Measurements from ENCODE around the gene SMG1. TPM values are rescaled to one million over a fixed set of nuclear protein-coding genes. Genes with fewer than 3 reads are reported as not detected.
A peak's percentile ranks its signal among the peaks of the same experiment; 100 is the strongest.

Gene SMG1
- total RNA-seq, 2 donors from 2014 or later = 71.7 to 81.3 TPM

DNA sequence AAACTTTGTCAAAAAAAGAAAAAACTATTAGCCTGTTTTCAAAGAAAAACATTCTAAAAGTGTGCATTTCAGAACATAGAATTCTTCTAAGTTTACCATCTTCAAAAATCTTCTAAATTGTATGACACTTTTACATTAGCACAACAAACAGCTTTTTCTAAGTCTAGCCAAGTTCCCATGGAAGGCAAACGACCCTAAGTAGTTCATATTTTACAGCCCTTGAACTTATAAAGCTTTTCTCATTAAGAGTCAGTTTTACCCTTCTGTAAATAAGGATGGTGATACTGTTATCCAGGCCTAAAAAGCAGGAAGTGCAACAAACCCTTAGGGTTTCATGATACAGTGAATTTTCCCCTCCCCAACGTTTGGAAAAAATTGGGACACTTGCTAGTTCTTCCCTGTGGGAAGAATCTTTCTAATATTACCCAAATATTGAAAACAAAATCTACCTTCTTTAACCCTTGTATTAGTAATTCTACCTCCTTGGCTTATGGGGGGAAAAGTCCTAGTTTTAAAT is 120.9 kb downstream of the SMG1 start:
- intact Hi-C loops (cut with DNase I) = no loop called here
- DNase-seq (ENCODE audit: low spot score) = no peak

DNA sequence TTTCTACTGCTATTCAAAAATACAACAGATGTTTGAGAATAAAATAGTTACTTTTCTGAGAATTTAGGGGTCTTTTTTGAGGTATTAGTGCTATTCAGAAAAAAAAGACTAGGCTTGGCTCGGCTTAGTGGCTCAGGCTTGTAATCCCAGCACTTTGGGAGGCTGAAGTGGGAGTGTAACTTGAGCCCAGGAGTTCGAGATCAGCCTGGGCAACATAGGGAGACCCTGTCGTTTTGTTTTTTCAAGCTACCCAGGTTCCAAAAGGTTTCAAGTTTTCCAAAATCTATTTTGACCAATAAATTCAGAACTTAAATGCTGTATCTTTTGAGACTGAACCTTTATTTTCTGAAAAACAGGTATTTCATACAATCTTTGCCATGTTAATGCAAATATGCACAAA is 121.7 kb downstream of the SMG1 start:
- intact Hi-C loops (cut with DNase I) = no loop called here
- no peak for DNase-seq (ENCODE audit: low spot score)

DNA sequence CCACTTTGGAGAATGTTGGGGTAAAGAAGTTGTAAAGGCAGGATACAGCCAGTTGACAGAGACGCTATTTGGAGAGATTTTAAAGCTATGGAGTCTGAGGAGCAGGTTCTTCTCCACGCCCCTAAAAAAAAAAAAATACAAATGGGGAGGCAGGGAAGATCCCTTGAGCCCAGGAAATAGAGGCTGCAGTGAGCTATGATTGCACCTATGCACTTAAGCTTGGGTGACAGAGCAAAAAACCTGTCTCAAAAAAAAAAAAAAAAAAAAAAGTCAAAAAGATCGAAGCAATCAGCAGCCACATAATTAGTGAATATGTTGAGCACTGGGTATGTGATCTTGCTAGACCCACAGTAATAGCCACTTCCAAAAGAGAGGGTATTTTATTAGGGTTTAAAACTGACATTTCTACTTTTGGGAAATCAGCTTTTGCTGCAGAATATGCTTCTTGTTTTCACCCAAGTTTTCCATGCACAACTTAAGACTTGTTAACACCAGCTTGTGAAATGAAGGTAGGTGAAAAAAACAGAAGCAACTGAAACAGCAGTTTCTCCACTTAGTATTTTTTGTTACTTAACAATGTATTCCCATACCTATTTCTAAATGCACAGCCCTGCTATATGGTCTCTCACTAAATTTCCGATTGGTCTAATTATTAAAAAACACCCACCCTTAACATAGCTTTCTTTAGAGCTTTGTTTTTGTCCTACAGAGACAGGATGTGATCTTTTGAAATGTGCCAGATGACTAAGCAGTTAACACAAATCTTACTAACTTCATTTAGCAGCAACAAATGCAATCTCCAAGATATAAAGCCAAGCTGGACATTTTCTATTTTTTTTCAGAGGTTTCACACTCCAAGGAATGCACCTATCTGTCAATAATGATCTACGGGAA is 122.4 kb downstream of the SMG1 start:
- intact Hi-C loops (cut with DNase I) = no loop called here
- DNase-seq (ENCODE audit: low spot score) = no peak

DNA sequence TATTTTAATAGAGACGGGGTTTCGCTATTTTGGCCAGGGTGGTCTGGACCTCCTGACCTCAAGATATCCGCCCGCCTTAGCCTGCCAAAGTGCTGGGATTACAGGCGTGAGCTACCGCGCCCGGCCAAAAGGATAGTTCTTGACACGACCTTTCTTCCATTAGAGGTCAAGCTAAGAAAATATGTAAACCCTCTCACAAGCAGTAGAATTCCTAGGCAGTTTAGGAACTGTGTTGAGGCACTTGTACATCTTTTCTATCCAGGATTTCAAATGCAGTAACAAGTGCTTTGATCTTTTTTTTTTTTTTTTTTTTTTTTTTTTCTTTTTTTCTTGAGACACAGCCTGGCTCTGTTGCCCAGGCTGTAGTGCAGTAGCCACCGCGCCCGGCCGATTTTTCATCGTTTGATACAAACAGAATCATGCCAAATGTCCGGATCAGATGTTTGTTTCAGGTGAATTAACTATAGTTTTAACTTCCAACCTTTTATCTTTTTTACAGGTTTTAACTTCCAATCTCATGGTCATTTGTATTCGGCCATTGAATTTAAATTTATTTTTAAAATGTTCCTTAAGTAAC is 123.4 kb downstream of the SMG1 start:
- intact Hi-C loops (cut with DNase I) = no loop called here
- no peak for DNase-seq (ENCODE audit: low spot score)

DNA sequence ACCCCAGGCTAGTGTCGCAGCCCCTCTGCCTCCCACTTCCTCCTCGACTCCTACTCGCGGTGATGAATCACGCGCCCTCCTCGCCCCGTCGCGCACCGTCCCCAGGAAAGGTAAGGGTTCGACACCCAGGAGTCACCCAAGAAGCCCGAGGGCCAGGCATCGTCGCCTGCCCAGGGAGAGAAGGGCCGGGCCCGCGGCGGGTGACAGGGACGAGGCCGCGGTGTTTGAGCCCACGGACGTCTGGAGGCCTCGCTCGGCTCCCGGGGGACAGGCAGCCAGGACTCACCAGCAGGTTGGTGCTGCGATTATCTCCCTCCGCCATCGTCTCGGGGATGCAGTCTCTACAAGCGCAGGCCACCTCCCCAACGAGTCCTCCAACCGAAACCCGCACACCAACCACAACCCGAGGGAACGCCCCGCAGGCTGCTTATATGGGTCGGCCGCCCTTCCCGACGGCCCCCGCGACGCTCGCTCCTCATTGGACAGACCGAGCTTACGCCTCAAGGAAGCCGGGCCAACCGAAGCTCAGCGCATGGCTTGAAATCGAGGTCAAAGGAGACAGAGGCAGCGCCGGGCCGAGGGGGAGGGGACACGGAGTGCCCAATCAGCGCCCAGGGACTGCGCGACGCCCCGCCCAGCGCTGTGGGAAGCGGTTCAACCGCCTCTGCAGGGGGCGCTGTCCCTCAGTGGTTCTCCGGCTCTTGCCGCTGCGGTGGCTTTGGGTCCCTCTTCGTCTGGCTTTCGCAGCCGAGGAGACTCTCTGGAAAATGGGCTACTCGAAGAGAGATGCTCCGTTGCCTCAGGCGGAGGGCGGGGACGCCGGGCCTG is 124.8 kb downstream of the SMG1 start, which contains the start of gene ARL6IP1:
Gene ARL6IP1, minus strand, starts transcription at position 405 of the 828 bp plus-strand sequence. Its CDS starts 83 bp downstream, at position 322.
- peak; percentile 100 for DNase-seq (ENCODE audit: low spot score)
- intact Hi-C loops (cut with DNase I) = no loop called here

DNA sequence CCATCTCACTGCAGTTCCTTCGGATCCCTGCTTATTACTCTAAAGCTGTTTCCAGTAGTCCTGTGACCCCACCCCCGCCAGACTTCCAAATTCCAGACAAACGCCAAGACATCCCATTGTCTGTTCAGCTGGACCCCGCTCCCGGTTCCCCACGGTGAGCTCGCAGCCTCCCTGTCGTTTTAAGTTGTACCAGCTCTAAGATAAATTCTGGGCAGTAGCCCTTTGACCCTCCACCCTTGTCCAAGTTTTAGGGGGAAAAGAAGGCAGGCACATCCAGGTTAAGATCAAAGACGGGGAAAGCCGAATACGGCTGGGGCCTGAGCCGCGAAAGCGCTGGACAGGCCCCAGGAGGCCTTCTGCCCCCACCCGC is 125.4 kb downstream of the SMG1 start:
- intact Hi-C loops (cut with DNase I) = no loop called here

DNA sequence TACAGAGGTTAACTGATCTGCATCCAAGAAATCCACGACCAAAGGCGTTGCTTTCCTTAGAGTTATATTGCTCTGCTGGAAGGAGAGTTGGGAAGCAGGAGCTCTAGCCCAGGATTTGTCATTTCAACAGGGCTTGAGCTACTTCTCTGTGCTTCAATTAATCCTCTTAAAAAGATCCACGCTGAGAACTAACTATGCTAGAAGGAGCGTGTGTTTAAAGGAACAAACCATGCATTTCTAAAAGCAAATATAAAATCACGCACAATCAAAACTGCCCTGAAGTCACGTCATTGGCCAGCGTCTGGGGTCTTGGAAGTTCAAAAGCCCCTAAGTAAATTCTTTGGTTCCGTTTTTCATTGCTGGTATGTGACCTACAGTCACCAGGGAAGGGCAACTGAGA is 125.9 kb downstream of the SMG1 start:
- DNase-seq (ENCODE audit: low spot score) = no peak
- intact Hi-C loops (cut with DNase I) = no loop called here

More for the DNA sequence above, 125.4 kb downstream of the SMG1 start:
- no peak for DNase-seq (ENCODE audit: low spot score)

DNA sequence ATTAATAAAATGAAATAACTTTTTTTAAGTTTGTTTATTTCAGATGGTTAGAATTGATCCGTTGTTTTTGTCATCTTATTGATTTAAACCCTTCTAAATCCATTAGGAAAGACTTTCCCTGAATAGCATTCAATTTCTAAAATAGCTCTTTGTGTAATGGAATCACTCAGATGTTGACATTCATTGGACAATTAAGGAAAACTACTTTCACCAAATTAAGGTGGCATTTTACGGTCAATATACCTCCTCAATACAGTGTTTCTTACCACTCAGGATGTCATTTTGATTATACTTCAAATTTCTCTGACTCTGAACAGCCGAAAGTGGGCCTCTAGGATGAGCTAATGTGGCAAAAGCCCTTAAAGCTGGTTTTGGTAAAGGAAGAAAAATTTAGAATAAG is 126.7 kb downstream of the SMG1 start:
- no peak for DNase-seq (ENCODE audit: low spot score)
- intact Hi-C loops (cut with DNase I) = no loop called here

DNA sequence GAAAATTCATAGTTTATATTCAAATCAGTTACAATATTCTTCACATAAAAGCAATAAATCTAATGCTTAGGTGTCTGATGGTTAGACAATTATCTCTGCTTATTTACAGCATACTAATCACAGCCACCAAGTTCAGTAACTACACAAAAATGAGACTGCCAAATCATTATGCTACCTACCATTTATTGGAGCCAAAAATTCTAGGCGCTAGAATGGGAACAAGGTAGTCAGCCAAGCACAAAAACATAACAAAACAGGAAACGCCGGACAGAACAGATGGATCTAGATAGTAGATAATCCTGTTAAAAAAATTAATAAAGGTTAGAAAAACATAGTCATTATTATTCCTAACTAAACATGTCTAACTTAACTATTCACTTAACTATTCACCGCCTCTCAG is 128.5 kb downstream of the SMG1 start:
- no peak for DNase-seq (ENCODE audit: low spot score)
- intact Hi-C loops (cut with DNase I) = no loop called here

DNA sequence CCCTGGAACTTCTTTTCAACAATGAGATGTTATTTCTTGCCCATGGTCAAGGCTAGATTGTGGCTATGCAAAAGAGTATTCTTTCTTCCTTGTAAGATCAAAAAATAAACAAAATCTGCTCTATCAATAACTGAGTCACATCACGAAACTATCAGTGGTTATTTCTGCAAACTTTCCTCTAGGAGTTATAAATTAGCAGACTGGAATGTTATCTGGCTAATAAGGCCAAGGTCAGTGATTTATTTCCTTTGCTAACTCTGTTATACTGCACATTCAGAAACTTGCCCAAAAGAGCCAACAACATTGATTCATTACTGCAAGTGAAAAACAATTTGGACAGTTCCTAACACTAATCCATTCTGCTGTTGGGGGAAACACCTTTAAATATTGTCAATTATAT is 129.8 kb downstream of the SMG1 start:
- intact Hi-C loops (cut with DNase I) = no loop called here
- DNase-seq (ENCODE audit: low spot score) = no peak

DNA sequence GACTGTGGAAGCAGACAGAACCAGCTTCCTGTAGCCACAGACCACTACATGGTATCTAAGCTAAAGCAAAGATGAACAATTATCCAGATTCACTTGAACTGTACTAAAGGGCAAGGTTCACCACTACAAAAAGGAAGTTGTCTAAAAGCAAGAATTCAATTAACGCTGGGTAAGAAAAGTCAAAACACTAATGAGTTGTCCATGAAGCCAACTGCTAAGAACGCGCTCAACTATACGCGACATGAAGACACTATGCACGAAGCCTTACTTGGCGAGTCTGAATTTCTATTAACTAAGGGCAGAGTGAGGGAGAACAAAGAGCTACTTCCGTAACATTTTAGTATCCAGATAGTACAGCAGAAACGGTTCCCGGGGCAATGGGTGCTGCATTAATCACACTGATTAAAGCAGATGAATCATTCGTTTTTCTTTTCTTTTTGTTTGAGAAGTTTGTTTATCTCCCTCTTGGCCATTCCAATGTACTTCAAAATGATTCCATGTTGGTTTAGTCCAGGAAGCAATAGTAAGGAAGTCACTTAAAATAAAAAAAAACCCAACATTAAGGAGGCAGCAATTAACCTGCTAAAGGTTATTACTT is 133.3 kb downstream of the SMG1 start:
- intact Hi-C loops (cut with DNase I) = no loop called here
- DNase-seq (ENCODE audit: low spot score) = no peak

DNA sequence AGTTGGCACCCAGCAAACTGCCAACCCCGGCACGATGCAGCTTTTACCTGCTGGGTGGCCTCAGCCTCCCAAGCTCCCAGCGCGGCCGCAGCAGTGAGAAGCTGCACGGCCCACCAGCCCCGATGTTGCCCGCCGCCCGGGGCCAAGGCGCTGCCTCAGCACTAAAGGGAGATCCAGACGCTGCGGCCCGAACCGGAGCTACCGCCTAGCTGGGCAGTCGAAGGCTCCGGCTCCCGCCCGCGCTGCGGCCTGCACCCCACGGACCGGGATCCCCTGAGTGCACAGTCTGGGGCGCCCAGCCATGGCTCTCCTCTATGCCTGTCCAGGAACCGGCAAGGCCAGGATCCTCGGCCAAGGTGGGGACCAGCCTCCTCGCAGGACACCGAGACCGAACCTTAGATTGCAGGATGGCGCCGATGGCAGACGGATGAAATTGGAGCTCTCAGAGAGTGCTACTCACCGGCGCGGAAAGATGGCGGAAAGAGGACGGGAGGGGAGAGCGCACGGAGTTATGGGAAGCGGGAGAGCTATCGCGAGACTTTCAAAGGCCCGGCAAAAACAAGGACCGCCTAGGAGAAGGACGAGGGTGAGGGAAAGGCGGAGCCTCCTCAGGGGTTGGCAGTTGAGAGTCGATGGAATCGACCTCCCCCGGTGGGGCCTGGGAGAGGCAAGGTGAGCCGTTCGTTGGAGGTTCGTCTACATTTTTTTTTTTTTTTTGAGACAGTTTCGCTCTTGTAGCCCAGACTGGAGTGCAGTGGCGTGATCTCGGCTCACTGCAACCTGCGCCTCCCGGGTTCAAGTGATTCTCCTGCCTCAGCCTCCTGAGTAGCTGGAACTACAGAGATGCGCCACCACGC is 136.1 kb downstream of the SMG1 start, which contains the start of gene RPS15A:
Gene RPS15A, minus strand, starts transcription at position 485 of the 857 bp plus-strand sequence. CDS start 1,221 bp downstream, outside the sequence.
- intact Hi-C loops (cut with DNase I) = no loop called here
- DNase-seq (ENCODE audit: low spot score) = peak; percentile 97

DNA sequence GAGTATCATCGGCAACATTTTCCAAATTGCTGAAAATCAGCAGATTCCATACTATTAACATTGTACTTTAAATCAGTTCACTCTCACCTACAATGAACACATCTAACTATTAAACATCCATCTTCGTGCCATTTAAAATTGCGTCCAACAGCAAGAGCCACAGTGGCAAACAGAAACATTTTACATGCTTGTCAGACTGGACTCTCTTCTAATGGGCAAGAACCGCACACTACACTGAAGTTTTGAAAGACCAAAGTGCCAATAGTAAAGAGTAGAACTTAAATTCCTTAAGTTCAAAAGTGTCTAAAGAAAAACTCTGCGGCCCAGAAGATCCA is 136.7 kb downstream of the SMG1 start:
- no peak for DNase-seq (ENCODE audit: low spot score)
- intact Hi-C loops (cut with DNase I) = no loop called here

DNA sequence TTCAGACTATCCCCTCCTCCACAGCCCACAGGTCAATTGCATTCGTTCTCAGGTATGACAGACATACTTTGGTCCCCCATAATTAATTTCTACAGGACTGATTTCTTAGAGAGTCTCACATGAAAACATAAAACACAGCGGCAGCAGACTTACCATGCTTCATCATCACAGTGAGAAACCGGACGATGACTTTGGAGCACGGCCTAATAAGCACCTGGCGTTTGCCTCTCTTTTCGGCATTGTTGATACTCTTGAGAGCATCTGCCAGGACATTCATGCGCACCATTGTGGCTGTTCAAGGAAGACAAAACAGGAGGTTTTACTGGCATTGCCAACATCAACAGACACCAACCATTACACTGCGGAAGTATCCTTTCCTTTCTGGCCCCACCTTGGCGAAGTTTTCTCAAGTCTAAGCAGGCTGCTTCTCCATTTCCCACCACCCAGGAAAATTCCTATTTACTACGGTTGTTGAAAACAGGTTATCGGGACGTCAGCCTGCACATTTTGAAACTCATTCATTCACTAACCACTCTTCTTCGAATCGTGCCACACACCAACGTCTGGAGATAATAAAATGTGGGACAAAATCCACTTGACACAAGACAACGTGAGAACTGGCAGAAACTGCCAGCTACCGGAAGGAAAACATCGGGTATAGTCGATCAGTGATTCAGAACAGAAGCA is 137.2 kb downstream of the SMG1 start:
- intact Hi-C loops (cut with DNase I) = no loop called here

DNA sequence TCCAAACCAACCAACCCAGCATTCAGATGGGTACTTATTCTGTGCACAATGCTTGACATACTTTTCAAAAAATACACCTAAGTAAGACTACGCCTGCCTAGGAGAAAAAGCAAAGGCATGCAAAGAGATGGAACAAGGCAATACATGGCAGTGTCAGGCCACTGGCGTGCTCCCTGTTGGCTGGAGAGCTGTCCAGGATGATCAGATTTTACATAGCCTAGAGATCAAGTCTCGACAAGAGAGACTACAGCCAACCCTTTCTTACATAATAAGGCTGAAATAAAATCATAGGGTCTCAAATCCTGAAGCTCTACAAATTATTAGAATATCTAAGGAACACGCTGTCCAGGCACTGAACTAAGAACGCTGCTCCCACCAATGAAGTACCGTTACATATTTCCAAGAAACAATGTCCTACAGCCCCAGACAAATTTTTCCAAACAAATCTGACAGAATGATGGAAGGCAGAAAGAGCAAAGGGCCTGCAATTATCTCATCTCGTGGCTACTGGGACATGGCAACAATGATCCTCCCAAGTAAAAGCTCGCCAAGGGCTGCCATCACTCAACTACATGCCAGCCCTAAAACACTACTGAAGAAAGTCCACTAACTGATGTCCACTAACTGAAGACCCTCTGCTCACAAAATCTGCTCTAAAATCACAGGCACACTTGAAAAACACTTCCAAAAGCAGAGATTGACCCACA is 141.1 kb downstream of the SMG1 start:
- intact Hi-C loops (cut with DNase I) = no loop called here
- DNase-seq (ENCODE audit: low spot score) = no peak

More for the DNA sequence above, 137.2 kb downstream of the SMG1 start:
- DNase-seq (ENCODE audit: low spot score) = no peak

DNA sequence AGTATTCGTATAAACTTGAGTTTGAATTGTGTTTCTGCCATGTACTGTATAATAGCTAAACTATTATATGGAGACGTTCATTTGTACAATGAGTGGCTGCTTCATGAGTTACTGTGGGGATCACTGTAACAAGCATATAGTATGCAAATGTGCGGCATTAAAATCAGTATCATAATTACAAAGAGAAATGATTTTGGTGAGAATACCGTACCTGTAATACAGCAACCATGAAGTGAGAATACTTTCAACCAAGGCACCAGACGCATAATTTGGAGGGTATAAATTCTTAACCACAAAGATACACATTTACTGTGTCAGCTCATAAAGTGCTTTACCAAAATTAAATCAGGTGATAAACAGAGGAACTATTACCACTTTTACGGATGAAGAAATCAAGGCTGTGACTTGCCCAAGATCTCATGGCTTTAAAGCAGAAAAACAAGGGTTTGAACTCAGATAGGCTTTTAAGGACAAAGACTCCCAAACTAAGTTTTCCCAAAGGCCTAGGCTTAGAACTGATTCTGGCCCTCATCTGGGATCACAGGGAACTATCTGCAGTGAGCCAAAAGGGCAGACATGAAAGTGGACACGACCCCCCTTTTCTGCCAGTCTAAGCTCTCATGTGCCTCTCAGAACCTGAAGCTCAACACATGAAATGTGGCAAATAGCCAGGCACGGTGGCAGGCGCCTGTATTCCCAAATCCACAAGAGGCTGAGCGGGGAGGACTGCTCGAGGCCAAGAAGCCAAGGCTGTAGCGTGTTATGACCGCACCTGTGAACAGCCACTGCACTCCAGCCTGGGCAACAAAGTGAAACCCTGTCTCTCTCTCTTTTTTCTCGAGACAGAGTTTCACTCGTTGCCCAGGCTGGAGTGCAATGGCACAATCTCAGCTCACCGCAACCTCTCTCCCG is 142.5 kb downstream of the SMG1 start:
- no peak for DNase-seq (ENCODE audit: low spot score)
- intact Hi-C loops (cut with DNase I) = no loop called here

All from posterior vena cava (tissue), 2 donors.